OCI-LY3 (cell line): Measurements from ENCODE around the gene PRUNE2.
"Not testable (repeated sequence)": the region's sequence is repeated elsewhere in the genome, so short reads cannot be mapped to it uniquely, and the experiment has no call there.

Experiments used
- EZH2phosphoT487 ChIP-seq: fragments of 200-600 bp; shearing (Covaris generic); IDR thresholded peaks from 2 replicates; pipeline ENCODE4 v1.6.1; 2018; ENCODE audit warnings: antibody characterized with exemption, mixed run types, low read depth
- TF ChIP-seq, protein P1 (sequence below): fragments of 200-600, 300-600 bp; sonication (generic); IDR thresholded peaks from 2 replicates; pipeline ENCODE4 v1.5.1; 2014; ENCODE audit warnings: antibody characterized with exemption, low read length, low read depth

DNA sequence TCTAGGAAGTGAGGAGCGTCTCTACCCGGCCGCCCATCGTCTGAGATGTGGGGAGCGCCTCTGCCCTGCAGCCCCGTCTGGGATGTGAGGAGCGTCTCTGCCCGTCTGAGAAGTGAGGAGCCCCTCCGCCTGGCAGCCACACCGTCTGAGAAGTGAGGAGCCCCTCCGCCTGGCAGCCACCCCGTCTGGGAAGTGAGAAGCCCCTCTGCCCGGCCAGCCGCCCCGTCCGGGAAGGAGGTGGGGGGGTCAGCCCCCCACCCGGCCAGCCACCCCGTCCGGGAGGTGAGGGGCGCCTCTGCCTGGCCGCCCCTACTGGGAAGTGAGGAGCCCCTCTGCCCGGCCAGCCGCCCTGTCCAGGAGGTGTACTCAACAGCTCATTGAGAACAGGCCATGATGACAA is 49.5 kb upstream of the PRUNE2 start:
- TF ChIP-seq, protein P1, sequence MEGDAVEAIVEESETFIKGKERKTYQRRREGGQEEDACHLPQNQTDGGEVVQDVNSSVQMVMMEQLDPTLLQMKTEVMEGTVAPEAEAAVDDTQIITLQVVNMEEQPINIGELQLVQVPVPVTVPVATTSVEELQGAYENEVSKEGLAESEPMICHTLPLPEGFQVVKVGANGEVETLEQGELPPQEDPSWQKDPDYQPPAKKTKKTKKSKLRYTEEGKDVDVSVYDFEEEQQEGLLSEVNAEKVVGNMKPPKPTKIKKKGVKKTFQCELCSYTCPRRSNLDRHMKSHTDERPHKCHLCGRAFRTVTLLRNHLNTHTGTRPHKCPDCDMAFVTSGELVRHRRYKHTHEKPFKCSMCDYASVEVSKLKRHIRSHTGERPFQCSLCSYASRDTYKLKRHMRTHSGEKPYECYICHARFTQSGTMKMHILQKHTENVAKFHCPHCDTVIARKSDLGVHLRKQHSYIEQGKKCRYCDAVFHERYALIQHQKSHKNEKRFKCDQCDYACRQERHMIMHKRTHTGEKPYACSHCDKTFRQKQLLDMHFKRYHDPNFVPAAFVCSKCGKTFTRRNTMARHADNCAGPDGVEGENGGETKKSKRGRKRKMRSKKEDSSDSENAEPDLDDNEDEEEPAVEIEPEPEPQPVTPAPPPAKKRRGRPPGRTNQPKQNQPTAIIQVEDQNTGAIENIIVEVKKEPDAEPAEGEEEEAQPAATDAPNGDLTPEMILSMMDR = not testable (repeated sequence)
- not testable (repeated sequence) for TF ChIP-seq EZH2phosphoT487
